Right lung (tissue), 5 donors: ENCODE data around the gene ST8SIA5. TPM values are rescaled to one million over a fixed set of nuclear protein-coding genes. Genes with fewer than 3 reads are reported as not detected.

Source experiments
- DNase-seq, 2 donors: peaks; one replicate each; pipeline ENCODE4 v3.0.0-alpha.2; 2013
- polyA plus RNA-seq, 5 donors: library from polyadenylated mRNA; unstranded; fragments of 120-200 nt; gene quantifications; one replicate each; pipeline versions ENCODE4 v1.2.1 to v1.2.3, GENCODE V29; 2013; ENCODE audit warnings: inconsistent platforms in 1 of 5, low replicate concordance in 1 of 5; ENCODE audit not compliant: insufficient read length in 5 of 5, insufficient read depth in 1 of 5

The ST8SIA5 gene
- polyA plus RNA-seq, 5 donors, result 0.05 to 0.77 (median 0.34) TPM

- no peak for DNase-seq
Measured at GRCh38 chr18:46740046-46740445, 16.8 kb downstream of the ST8SIA5 start.

GRCh38 chr18:46738491-46738890 is 18.4 kb downstream of the ST8SIA5 start:
- DNase-seq, result no peak

- DNase-seq, result no peak
Measured at GRCh38 chr18:46736736-46737135, 20.1 kb downstream of the ST8SIA5 start.

- no peak for DNase-seq
Measured at GRCh38 chr18:46736135-46736534, 20.7 kb downstream of the ST8SIA5 start.

- no peak for DNase-seq
Measured at GRCh38 chr18:46734981-46735380, 21.9 kb downstream of the ST8SIA5 start.

- DNase-seq, result no peak
Measured at GRCh38 chr18:46733872-46734271, 23.0 kb downstream of the ST8SIA5 start.

- no peak for DNase-seq
Measured at GRCh38 chr18:46732801-46733200, 24.1 kb downstream of the ST8SIA5 start.

GRCh38 chr18:46732201-46732600 is 24.7 kb downstream of the ST8SIA5 start:
- no peak for DNase-seq

GRCh38 chr18:46731316-46731715 is 25.5 kb downstream of the ST8SIA5 start:
- DNase-seq, result no peak

GRCh38 chr18:46728219-46728930 is 28.5 kb downstream of the ST8SIA5 start:
- no peak for DNase-seq

GRCh38 chr18:46727177-46727576 is 29.7 kb downstream of the ST8SIA5 start:
- no peak for DNase-seq

GRCh38 chr18:46725310-46725709 is 31.5 kb downstream of the ST8SIA5 start:
- no peak for DNase-seq

GRCh38 chr18:46723856-46724415 is 32.9 kb downstream of the ST8SIA5 start:
- no peak for DNase-seq

- DNase-seq, result no peak
Measured at GRCh38 chr18:46722051-46722450, 34.8 kb downstream of the ST8SIA5 start.

GRCh38 chr18:46721331-46721730 is 35.5 kb downstream of the ST8SIA5 start:
- DNase-seq, result no peak

- no peak for DNase-seq
Measured at GRCh38 chr18:46720521-46720920, 36.3 kb downstream of the ST8SIA5 start.

- DNase-seq, result no peak
Measured at GRCh38 chr18:46720092-46720491, 36.8 kb downstream of the ST8SIA5 start.

- no peak for DNase-seq
Measured at GRCh38 chr18:46719388-46719787, 37.5 kb downstream of the ST8SIA5 start.

GRCh38 chr18:46718501-46719341 is 38.1 kb downstream of the ST8SIA5 start:
- no peak for DNase-seq

GRCh38 chr18:46716827-46717226 is 40.0 kb downstream of the ST8SIA5 start:
- no peak for DNase-seq

- DNase-seq, result no peak
Measured at GRCh38 chr18:46716336-46716735, 40.5 kb downstream of the ST8SIA5 start.

GRCh38 chr18:46715062-46715461 is 41.8 kb downstream of the ST8SIA5 start:
- no peak for DNase-seq

GRCh38 chr18:46712406-46712805 is 44.4 kb downstream of the ST8SIA5 start:
- no peak for DNase-seq
